GM12878 (cell line): ENCODE measurements around the gene KDF1. TPM values are rescaled to one million over a fixed set of nuclear protein-coding genes. Genes with fewer than 3 reads are reported as not detected.

Experiments
- ATAC-seq: fragments of 200-7000 bp; cut with Tn5 transposase; 3 replicates; pipeline ENCODE4 v1.9.1; 2020; ENCODE audit warnings: mild to moderate bottlenecking, moderate library complexity
- BruUV-seq: library from RNA; stranded (reverse); fragments of 400-500 nt; replicated peaks from 2 replicates; lab custom pipeline; 2021; lab: Mats Ljungman, UMichigan
- CTCF ChIA-PET: fragments of 300-600 bp; sonication (Branson Sonifier 250); formaldehyde crosslinking; extraction: SDS; loops from one replicate; lab custom pipeline; 2021; ENCODE audit warnings: inconsistent platforms; lab: Yijun Ruan, JAX
- POLR2A ChIA-PET: fragments of 350-600 bp; formaldehyde crosslinking; extraction: SDS; loops from one replicate; lab custom pipeline; 2021; ENCODE audit warnings: inconsistent platforms; lab: Charles Lee
- RAD21 ChIA-PET: fragments of 300-600 bp; sonication (Branson Sonifier 250); formaldehyde crosslinking; loops from one replicate; lab custom pipeline; 2023; ENCODE audit warnings: antibody characterized with exemption; ENCODE audit not compliant: unreplicated experiment; lab: Charles Lee
- SMC1A ChIA-PET: fragments of 300-600 bp; sonication (Branson Sonifier 250); formaldehyde crosslinking; loops from one replicate; lab custom pipeline; 2023; ENCODE audit not compliant: unreplicated experiment, uncharacterized antibody; lab: Charles Lee
- DNase-seq: peaks from one replicate; pipeline ENCODE4 v3.0.0-alpha.2; 2011; ENCODE audit warnings: low read depth, low spot score
- FAIRE-seq: peaks from 3 replicates; lab custom pipeline; 2011; peaks lifted over from hg19 to GRCh38; lab: Jason Lieb, UNC
- H2AFZ ChIP-seq: 2 replicates; pipeline ENCODE4 v1.6.0; 2011; ENCODE audit warnings: low read depth, low read length, control low read depth; ENCODE audit not compliant: control insufficient read depth
- H3K27ac ChIP-seq: 2 replicates; pipeline ENCODE4 v1.5.1; 2011; ENCODE audit warnings: control low read depth; ENCODE audit not compliant: control insufficient read depth, insufficient read depth
- H3K27me3 ChIP-seq, 2 experiments: replicated peaks in 1 of 2; 2 replicates each; pipeline versions ENCODE4 v1.6.0 to v1.6.1; 2011; ENCODE audit warnings: low read length in 1 of 2; ENCODE audit not compliant: control insufficient read depth in 2 of 2, insufficient read depth in 2 of 2
- H3K36me3 ChIP-seq, 2 experiments: 2 replicates each; pipeline ENCODE4 v1.5.1; 2011; ENCODE audit warnings: low read length in 1 of 2; ENCODE audit not compliant: control insufficient read depth in 2 of 2, insufficient read depth in 2 of 2
- H3K4me1 ChIP-seq: 2 replicates; pipeline ENCODE4 v1.6.1; 2011; ENCODE audit warnings: mild to moderate bottlenecking, low read length, moderate library complexity, mixed read lengths; ENCODE audit not compliant: control insufficient read depth, insufficient read depth
- H3K4me2 ChIP-seq: 2 replicates; pipeline ENCODE4 v1.6.0; 2011; ENCODE audit warnings: control low read depth; ENCODE audit not compliant: control insufficient read depth, insufficient read depth
- H3K4me3 ChIP-seq: fragments of 200-600 bp; sonication (generic); 2 replicates; pipeline ENCODE4 v1.5.1; 2016
- H3K79me2 ChIP-seq: 2 replicates; pipeline ENCODE4 v1.6.0; 2011; ENCODE audit warnings: low read length; ENCODE audit not compliant: control insufficient read depth, insufficient read depth
- H3K9ac ChIP-seq: 2 replicates; pipeline ENCODE4 v1.8.0; 2011; ENCODE audit warnings: low read length, control low read depth, mixed read lengths; ENCODE audit not compliant: control insufficient read depth, insufficient read depth
- H3K9me3 ChIP-seq: replicated peaks from 3 replicates; pipeline ENCODE4 v1.5.1; 2011; ENCODE audit warnings: mild to moderate bottlenecking, low read length; ENCODE audit not compliant: control insufficient read depth, insufficient read depth
- H4K20me1 ChIP-seq: 2 replicates; pipeline ENCODE4 v1.6.0; 2011; ENCODE audit not compliant: control insufficient read depth, insufficient read depth
- CHD1 ChIP-seq: IDR thresholded peaks from 2 replicates; pipeline ENCODE4 v1.6.1; 2012; ENCODE audit warnings: low read depth, low read length, improper control_type of control experiment
- CTCF ChIP-seq, 3 experiments: IDR thresholded peaks in 2 of 3; conservative IDR thresholded peaks in 1 of 3; 2 replicates each; pipeline ENCODE4 v1.5.1; 2011; ENCODE audit warnings: low read depth in 3 of 3, low read length in 3 of 3, mild to moderate bottlenecking in 3 of 3, control low read depth in 2 of 3, moderate library complexity in 2 of 3, inconsistent platforms in 1 of 3, mixed read lengths in 1 of 3; ENCODE audit not compliant: control insufficient read depth in 2 of 3, insufficient read depth in 1 of 3; ENCODE audit errors: extremely low read depth in 1 of 3
- LARP7 ChIP-seq: fragments of 450-650 bp; IDR thresholded peaks from 2 replicates; pipeline ENCODE4 v1.6.1; 2017; ENCODE audit warnings: mild to moderate bottlenecking
- MYB ChIP-seq: fragments of 150-350 bp; IDR thresholded peaks from 2 replicates; pipeline ENCODE4 v1.6.1; 2014; ENCODE audit warnings: mild to moderate bottlenecking, low read depth, low read length, borderline replicate concordance
- PAX5 ChIP-seq: IDR thresholded peaks from 2 replicates; pipeline ENCODE4 v1.6.1; 2011; ENCODE audit warnings: low read depth, low read length, borderline replicate concordance
- PBX3 ChIP-seq: IDR thresholded peaks from 2 replicates; pipeline ENCODE4 v1.6.1; 2011; ENCODE audit warnings: mild to moderate bottlenecking, low read depth, low read length, moderate library complexity; ENCODE audit not compliant: insufficient replicate concordance
- WGBS: methylation state at CpG from one replicate; pipeline ENCODE4 v1.1.6; 2016; ENCODE audit warnings: low lambda C conversion rate; ENCODE audit not compliant: insufficient replicate concordance, insufficient coverage; ENCODE audit errors: missing lambda C conversion rate; 5-methylcytosine and 5-hydroxymethylcytosine counted together
- in situ Hi-C: fragments of 300-500 bp; cut with MboI; formaldehyde crosslinking; loops from 9 replicates; pipeline ENCODE4 v1.14.3; 2018; ENCODE audit warnings: mixed read lengths
- intact Hi-C: fragments of 100-400 bp; cut with micrococcal nuclease; formaldehyde crosslinking; loops from one replicate; pipeline ENCODE4 v1.14.2; 2022; ENCODE audit not compliant: unreplicated experiment
- polyA plus RNA-seq, 11 experiments: library from polyadenylated mRNA; depleted of rRNA in 4 of 11; unstranded in 6 of 11; stranded (reverse) in 5 of 11; fragments of >200 nt; fragmentation: Nextera tagmentation in 4 of 11; fragmentation: Illumina TruSeq in 1 of 11; extraction: Ambion mirVana in 4 of 11; extraction: Trizol in 1 of 11; gene quantifications; 1 replicate in 1 of 11; 2 replicates in 10 of 11; pipeline versions ENCODE4 v1.2.1 to v1.2.3, GENCODE V29; 2011 to 2016; ENCODE audit warnings: inconsistent platforms in 2 of 11, missing spikeins in 2 of 11, low read depth in 1 of 11
- total RNA-seq, 4 experiments: library from RNA; depleted of rRNA in 3 of 4; stranded (reverse); fragments of >200 nt in 3 of 4; fragmentation: Illumina TruSeq in 1 of 4; extraction: Trizol in 1 of 4; gene quantifications; 2 replicates each; pipeline versions ENCODE4 v1.2.1 to v1.2.3, GENCODE V29; 2013 to 2021

Gene KDF1
- total and polyA plus RNA-seq, 10 of the 15 experiments (the other 5 are each of a cell fraction or from before 2014, with no cell fraction given), result 0.03 to 0.13 (median 0.04) TPM; not detected in 7

- H3K27me3 ChIP-seq, result no peaks in the 10 kb centered on the region
- no peaks in the 10 kb centered on the region; the same call in 1 of the 2 replicates for H4K20me1 ChIP-seq
- SMC1A ChIA-PET, result no interaction called here
- H2AFZ ChIP-seq, result no peak overlapping the region
- intact Hi-C loops (no loop called here), in situ Hi-C loops (no loop called here)
- H3K79me2 ChIP-seq, result no peaks in the 10 kb centered on the region
- peaks cover 11 to 27% of the 10 kb centered on the region in 2 experiments for H3K36me3 ChIP-seq
- H3K9ac ChIP-seq, result no peak overlapping the region
- 100% methylated on average over 4 of the region's 4 CpGs for WGBS
- FAIRE-seq (no peak), ATAC-seq (no peak), DNase-seq (no peak)
- H3K4me2 ChIP-seq, result no peak overlapping the region
- no peaks in the 10 kb centered on the region for H3K4me1 ChIP-seq
- H3K9me3 ChIP-seq, result no peaks in the 10 kb centered on the region
- CTCF ChIA-PET, result interaction anchor here (3.1 kb wide), 1 partner anchor 99 kb away, joined by 8 read pairs; no protein-coding TSS in a partner anchor
- POLR2A ChIA-PET, result no interaction called here
- TF ChIP-seq PBX3 (no peak), CHD1 (no peak), CTCF (IDR thresholded peaks at IDR 0.05 in 2 of 3, conservative IDR thresholded peaks at IDR 0.05 in 1 of 3; ENCODE audit: control insufficient read depth in 2 of 3, extremely low read depth in 1 of 3, insufficient read depth in 1 of 3, low read depth in 3 of 3, low read length in 3 of 3) (no peak), LARP7 (no peak), MYB (no peak), PAX5 (no peak)
- H3K4me3 ChIP-seq, result no peak overlapping the region
- no peak overlapping the region for H3K27ac ChIP-seq
- BruUV-seq, result no TSS peak
- RAD21 ChIA-PET, result no interaction called here
Observed at GRCh38 chr1:26946270-26946669, 14.0 kb downstream of the KDF1 start.
